Measurements from ENCODE around the gene STK11.
A peak's percentile ranks its signal among the peaks of the same experiment; 100 is the strongest.

The STK11 gene

DNA sequence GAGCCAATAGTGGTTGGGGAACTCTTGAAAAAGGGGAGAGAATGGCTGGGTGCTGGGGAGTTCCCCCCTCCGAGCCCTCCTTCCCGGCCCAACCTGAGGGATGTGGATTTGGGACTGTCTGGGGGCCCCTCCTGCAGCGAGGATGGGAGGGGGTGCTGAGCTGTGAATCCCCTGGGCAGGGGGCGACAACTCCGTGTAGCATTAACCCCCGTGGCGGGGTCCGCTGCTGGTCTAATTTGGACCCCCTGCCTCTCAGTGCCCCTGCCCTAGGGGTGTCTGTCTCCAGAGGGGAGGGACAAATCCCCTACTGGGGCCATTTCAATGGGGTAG is 52.5 kb downstream of the STK11 start:
- H3K4me3 ChIP-seq (ENCODE audit: low read length), result no peak overlapping the region
- TF ChIP-seq, protein P1, sequence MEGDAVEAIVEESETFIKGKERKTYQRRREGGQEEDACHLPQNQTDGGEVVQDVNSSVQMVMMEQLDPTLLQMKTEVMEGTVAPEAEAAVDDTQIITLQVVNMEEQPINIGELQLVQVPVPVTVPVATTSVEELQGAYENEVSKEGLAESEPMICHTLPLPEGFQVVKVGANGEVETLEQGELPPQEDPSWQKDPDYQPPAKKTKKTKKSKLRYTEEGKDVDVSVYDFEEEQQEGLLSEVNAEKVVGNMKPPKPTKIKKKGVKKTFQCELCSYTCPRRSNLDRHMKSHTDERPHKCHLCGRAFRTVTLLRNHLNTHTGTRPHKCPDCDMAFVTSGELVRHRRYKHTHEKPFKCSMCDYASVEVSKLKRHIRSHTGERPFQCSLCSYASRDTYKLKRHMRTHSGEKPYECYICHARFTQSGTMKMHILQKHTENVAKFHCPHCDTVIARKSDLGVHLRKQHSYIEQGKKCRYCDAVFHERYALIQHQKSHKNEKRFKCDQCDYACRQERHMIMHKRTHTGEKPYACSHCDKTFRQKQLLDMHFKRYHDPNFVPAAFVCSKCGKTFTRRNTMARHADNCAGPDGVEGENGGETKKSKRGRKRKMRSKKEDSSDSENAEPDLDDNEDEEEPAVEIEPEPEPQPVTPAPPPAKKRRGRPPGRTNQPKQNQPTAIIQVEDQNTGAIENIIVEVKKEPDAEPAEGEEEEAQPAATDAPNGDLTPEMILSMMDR (conservative IDR thresholded peaks at IDR 0.05; ENCODE audit: low read depth, low read length), result no peak
- DNase-seq (ENCODE audit: low read depth), result no peak

DNA sequence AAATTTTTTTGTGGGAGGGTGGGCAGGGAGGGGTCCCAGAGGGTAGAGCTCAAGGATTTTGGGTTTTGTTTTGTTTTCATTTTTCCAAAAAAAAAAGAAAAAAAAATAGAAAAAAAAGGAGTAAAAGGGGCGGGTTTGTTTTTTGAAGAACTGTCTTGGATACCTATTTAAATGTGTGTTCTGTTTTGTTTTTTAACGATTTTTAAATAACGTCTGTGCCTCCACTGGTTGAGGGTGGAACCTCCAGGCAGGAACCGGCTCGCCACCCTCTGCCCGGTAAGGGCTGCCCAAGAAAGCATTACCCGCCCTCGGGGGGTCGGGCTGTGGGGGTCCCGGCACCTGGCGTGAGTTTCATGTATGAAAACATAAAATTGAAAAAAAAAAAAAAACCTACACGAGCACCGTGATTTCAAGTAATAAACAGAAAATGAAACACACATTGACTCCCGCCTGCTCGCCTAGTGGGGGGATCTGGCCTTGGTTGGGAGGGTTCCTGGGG is 53.2 kb downstream of the STK11 start:
- no peak for DNase-seq (ENCODE audit: low read depth)
- TF ChIP-seq, protein P1 (conservative IDR thresholded peaks at IDR 0.05; ENCODE audit: low read depth, low read length), result no peak
- H3K4me3 ChIP-seq (ENCODE audit: low read length), result no peak overlapping the region

DNA sequence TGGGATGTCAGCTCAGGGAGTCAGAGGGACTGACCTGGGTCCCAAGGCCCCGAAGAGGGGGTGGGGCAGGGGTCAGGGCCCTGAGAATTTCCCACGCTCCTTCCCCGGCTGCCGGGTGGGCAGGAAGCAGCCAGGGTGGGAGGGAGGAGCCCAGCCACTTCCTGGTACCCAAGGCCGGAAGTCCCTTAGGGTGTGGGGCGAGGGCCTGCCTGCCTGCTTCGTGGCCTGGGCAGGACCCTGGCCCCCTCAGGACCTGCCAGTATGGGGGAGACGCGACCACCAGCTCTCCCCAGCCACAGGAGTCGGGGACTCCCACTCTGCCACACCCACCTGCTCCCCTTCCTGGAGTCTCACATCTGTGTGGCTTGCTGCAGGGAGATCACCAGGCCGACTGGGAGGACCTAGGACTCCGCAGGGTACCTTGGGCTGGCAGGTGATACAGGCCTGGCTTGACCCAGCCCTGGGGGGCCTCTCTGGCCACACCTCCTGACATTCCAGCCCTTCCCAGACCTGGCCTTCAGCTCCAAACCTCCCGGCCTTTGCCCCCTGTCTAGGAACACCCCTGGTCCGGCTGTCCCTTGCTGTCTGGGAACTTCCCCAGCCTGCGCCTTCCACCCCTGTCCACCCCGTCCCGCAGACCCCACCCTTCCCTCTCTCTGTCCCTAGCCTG is 53.8 kb downstream of the STK11 start:
- TF ChIP-seq, protein P1 (conservative IDR thresholded peaks at IDR 0.05; ENCODE audit: low read depth, low read length), result no peak
- H3K4me3 ChIP-seq (ENCODE audit: low read length), result no peak overlapping the region
- DNase-seq (ENCODE audit: low read depth), result no peak

DNA sequence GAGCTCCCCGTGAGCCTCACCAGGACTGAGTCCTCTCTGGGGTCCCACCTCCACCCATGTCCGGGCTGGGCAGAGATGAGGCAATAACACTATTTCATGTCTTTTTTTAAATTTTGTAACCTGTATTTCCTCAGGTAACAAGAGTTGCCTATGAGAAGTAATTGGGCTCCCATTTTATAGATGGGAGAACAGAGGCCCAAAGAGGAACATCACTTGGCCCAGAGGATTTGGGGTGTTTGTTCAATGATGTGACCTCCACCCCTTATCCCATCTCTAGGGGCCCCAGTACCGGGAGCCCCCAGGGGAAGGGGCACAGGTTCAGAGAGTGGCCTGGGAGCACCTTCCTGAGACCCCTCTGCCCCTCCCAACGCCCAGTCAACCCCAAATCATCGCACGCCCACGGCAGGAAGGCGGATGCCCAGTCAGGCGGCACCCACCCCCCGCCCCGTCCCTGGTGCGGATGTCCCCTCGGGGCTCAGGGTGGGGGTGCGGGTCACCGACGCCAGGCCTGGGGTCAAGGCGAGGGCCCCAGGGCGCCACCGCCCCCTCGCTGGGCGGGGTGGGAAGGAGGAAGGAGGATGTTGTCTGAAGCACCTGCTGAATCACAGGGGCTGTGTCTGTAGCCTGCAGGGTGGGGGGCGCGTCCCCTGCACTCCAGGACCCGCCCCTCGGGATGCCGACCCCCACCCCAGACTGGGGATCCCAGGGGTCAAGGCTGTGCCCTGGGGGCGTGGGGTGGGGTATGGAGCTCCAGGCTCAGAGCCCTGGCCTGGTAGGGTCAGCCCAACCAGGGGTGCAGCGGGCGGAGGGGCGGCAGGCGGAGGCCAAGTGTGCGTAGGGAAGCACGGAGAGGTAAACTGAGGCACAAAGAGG is 54.5 kb downstream of the STK11 start:
- DNase-seq (ENCODE audit: low read depth), result no peak
- TF ChIP-seq, protein P1 (conservative IDR thresholded peaks at IDR 0.05; ENCODE audit: low read depth, low read length), result no peak
- H3K4me3 ChIP-seq (ENCODE audit: low read length), result peak overlapping the region; percentile 30

DNA sequence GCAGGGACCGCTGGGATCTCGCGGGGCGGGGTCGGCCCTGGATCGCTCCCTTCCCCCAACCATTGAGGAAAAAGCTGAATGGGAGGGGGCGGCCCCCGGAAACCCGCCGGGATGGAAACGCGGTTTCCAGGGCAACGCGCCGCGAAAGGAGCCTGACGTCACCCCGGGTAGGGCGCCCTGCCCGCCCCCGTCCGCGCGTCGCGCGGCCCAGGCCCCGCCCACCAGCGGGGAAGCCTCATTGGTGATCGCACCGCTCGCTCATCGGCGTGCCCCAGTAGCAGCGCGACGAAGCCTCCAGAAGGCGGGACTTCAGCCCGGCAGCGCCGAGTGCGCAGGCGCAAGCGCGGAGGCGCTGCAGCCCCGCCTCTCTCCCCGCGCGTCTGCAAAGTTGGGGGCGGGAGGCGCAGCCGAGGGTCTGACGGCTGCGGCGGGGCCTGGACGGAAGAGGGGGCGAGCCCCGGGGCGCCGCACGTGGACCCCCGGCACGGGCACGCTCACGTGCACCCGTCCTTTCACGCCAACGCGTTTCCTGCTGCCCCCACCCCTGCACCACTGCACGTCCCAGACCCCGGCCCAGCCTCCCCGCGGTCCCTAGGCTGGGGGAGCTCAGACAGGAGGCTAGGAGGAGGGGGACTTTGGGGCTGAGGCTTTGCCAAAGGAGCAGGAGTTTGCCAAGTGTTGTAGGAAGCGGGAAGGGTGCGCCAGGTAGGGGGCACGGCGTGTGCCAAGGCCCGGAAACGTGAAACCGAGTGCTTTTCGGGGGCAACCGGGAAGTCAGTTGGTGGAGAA is 55.4 kb downstream of the STK11 start:
- TF ChIP-seq, protein P1 (conservative IDR thresholded peaks at IDR 0.05; ENCODE audit: low read depth, low read length), result no peak
- DNase-seq (ENCODE audit: low read depth), result peak; percentile 78
- H3K4me3 ChIP-seq (ENCODE audit: low read length), result peak overlapping the region; percentile 60

DNA sequence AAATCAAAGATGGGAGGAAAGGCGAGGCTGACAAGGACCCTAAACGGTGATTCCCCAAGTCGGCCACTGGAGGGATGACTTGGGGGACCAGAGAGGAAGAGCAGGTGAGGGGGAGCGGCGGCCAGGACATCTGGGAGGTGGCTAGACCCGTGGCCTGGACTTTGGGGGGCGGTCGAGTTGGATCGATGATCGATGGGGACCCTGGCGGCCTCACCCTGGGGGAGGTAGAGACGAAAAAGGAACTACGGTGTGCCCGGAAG is 55.9 kb downstream of the STK11 start:
- DNase-seq (ENCODE audit: low read depth), result no peak
- H3K4me3 ChIP-seq (ENCODE audit: low read length), result peak overlapping the region; percentile 60
- TF ChIP-seq, protein P1 (conservative IDR thresholded peaks at IDR 0.05; ENCODE audit: low read depth, low read length), result no peak
